Testis (tissue), 2 donors: ENCODE data around the gene NCKAP5.

Source experiments
- CTCF ChIP-seq, 3 experiments: fragments of 450-650 bp in 2 of 3; fragments of 200-600 bp in 1 of 3; sonication (generic) in 1 of 3; IDR thresholded peaks; one replicate each; pipeline ENCODE4 v1.5.1; 2016 to 2019; ENCODE audit warnings: antibody characterized with exemption in 3 of 3, mild to moderate bottlenecking in 2 of 3, moderate library complexity in 1 of 3
- POLR2A ChIP-seq: fragments of 450-650 bp; IDR thresholded peaks from one replicate; pipeline ENCODE4 v1.6.1; 2017; ENCODE audit warnings: antibody characterized with exemption, mild to moderate bottlenecking, moderate library complexity

- no peak for TF ChIP-seq POLR2A
- no peak for TF ChIP-seq CTCF (IDR thresholded peaks at IDR 0.05)
Measured at GRCh38 chr2:132783883-132784282, 784.4 kb downstream of the NCKAP5 start.
